ENCODE data around the gene SCNN1A. TPM values are rescaled to one million over a fixed set of nuclear protein-coding genes. Genes with fewer than 3 reads are reported as not detected.

SCNN1A gene
- total RNA-seq, 1 experiment from 2014 or later: 118 TPM

DNA sequence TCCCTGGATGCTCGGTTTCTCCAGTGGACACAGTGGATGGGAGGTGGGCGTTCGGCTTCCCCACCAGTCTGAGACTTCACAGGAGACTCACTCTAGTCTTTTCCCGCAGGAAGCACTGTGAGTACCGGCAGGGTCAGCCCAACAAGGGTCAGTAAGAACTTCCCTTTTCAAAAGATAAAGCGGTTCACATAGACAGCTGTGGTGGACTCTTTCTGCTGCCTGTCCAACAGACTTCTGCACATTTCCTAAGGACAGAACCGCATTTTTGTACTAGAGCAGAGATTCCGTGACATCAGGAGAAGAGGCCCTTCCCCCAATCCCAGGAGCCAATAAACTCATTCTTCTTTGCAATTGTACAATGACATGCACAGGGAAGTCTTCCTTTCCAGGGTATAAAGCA is 19.0 kb upstream of the SCNN1A start:
- Histone ChIP-seq H3K36me3 (ENCODE audit: control insufficient read depth in 1 of 2, insufficient read depth in 2 of 2, low read length in 2 of 2) (peaks cover 10 to 15% of the 10 kb centered on the region in 2 experiments; a peak in 3 of 4 replicates), H3K27ac (ENCODE audit: low read depth, low read length) (no peak overlapping the region), H3K4me1 (ENCODE audit: control insufficient read depth in 1 of 2, insufficient read depth in 2 of 2, low read length in 2 of 2) (no peaks in the 10 kb centered on the region), H2AFZ (ENCODE audit: low read depth, low read length, poor library complexity, severe bottlenecking) (no peak overlapping the region), H3K4me3 (replicated peaks in 1 of 2; ENCODE audit: low read depth in 1 of 2, low read length in 2 of 2) (no peak overlapping the region), H3K9ac (ENCODE audit: low read length) (no peak overlapping the region), H3K4me2 (ENCODE audit: low read length) (no peak overlapping the region), H3K27me3 (ENCODE audit: insufficient read depth, low read length) (no peaks in the 10 kb centered on the region), H3K9me2 (ENCODE audit: insufficient read depth) (no peaks in the 10 kb centered on the region), H3K79me2 (ENCODE audit: insufficient read depth, low read length) (no peaks in the 10 kb centered on the region), H3K9me3 (ENCODE audit: control insufficient read depth in 1 of 2, insufficient read depth in 1 of 2, low read depth in 1 of 2, low read length in 2 of 2) (no peaks in the 10 kb centered on the region), H4K20me1 (ENCODE audit: insufficient read depth) (no peaks in the 10 kb centered on the region)
- no peak for TF ChIP-seq ZNF274 (IDR thresholded peaks at IDR 0.05; ENCODE audit: low read depth, low read length)
- TF ChIP-seq SP1 (IDR thresholded peaks at IDR 0.05; ENCODE audit: low read depth): no peak
- TF ChIP-seq, protein P1, sequence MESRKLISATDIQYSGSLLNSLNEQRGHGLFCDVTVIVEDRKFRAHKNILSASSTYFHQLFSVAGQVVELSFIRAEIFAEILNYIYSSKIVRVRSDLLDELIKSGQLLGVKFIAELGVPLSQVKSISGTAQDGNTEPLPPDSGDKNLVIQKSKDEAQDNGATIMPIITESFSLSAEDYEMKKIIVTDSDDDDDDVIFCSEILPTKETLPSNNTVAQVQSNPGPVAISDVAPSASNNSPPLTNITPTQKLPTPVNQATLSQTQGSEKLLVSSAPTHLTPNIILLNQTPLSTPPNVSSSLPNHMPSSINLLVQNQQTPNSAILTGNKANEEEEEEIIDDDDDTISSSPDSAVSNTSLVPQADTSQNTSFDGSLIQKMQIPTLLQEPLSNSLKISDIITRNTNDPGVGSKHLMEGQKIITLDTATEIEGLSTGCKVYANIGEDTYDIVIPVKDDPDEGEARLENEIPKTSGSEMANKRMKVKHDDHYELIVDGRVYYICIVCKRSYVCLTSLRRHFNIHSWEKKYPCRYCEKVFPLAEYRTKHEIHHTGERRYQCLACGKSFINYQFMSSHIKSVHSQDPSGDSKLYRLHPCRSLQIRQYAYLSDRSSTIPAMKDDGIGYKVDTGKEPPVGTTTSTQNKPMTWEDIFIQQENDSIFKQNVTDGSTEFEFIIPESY (IDR thresholded peaks at IDR 0.05; ENCODE audit: extremely low read depth, insufficient replicate concordance, low read length): no peak
- no peak for TF ChIP-seq REST (IDR thresholded peaks at IDR 0.05; ENCODE audit: low read depth)
- TF ChIP-seq EGR1 (IDR thresholded peaks at IDR 0.05; ENCODE audit: low read depth): no peak
- TF ChIP-seq, protein P2, sequence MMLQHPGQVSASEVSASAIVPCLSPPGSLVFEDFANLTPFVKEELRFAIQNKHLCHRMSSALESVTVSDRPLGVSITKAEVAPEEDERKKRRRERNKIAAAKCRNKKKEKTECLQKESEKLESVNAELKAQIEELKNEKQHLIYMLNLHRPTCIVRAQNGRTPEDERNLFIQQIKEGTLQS (IDR thresholded peaks at IDR 0.05): no peak
- TF ChIP-seq FOSL1 (IDR thresholded peaks at IDR 0.05; ENCODE audit: low read depth): no peak
- no peak for TF ChIP-seq ELF1 (IDR thresholded peaks at IDR 0.05; ENCODE audit: borderline replicate concordance, low read depth)
- TF ChIP-seq, protein P3, sequence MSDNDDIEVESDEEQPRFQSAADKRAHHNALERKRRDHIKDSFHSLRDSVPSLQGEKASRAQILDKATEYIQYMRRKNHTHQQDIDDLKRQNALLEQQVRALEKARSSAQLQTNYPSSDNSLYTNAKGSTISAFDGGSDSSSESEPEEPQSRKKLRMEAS (IDR thresholded peaks at IDR 0.05): no peak
- no peak for TF ChIP-seq RAD21 (IDR thresholded peaks at IDR 0.05; ENCODE audit: low read depth)
- TF ChIP-seq POLR2AphosphoS5 (IDR thresholded peaks at IDR 0.05; ENCODE audit: low read depth, low read length): no peak
- no peak for TF ChIP-seq SIN3A (IDR thresholded peaks at IDR 0.05; ENCODE audit: low read depth)
- TF ChIP-seq EZH2 (IDR thresholded peaks at IDR 0.05): no peak
- no peak for TF ChIP-seq YY1 (IDR thresholded peaks at IDR 0.05; ENCODE audit: extremely low read depth, insufficient replicate concordance, low read depth, low read length)
- no TSS peak for BruUV-seq (replicated peaks)
- intact Hi-C loops (cut with micrococcal nuclease): no loop called here
- CTCF ChIA-PET: no interaction called here
- POLR2A ChIA-PET: no interaction called here
- ATAC-seq (no peak), DNase-seq (ENCODE audit: low read depth, low spot score) (no peak)
- RAD21 ChIA-PET (ENCODE audit: low non-redundant PET in 1 of 2, low total read pairs in 2 of 2, uncharacterized antibody in 2 of 2, unreplicated experiment in 2 of 2): no interaction called here
